Neural crest cell (in vitro differentiated cells): ENCODE results near the gene PRRG3. TPM values are rescaled to one million over a fixed set of nuclear protein-coding genes. Genes with fewer than 3 reads are reported as not detected.

Experiments
- DNase-seq: peaks from one replicate; pipeline ENCODE4 v3.0.0; 2021; ENCODE audit warnings: low read depth, mixed read lengths, low spot score
- H3K27ac Mint-ChIP-seq: one replicate; pipeline ENCODE4 v1.8.0; 2021; ENCODE audit warnings: mild to moderate bottlenecking, mixed read lengths; ENCODE audit not compliant: unreplicated experiment
- H3K27me3 Mint-ChIP-seq: 2 replicates; pipeline ENCODE4 v1.8.0; 2021; ENCODE audit warnings: low read depth, mild to moderate bottlenecking, mixed read lengths
- H3K36me3 Mint-ChIP-seq: 2 replicates; pipeline ENCODE4 v1.8.0; 2021; ENCODE audit warnings: low read depth, mild to moderate bottlenecking, mixed read lengths
- H3K4me1 Mint-ChIP-seq: 2 replicates; pipeline ENCODE4 v1.8.0; 2021; ENCODE audit warnings: mixed read lengths
- H3K4me3 Mint-ChIP-seq: one replicate; pipeline ENCODE4 v1.8.0; 2021; ENCODE audit warnings: mild to moderate bottlenecking, mixed read lengths
- H3K9me3 Mint-ChIP-seq: 2 replicates; pipeline ENCODE4 v1.8.0; 2021; ENCODE audit warnings: mixed read lengths
- CTCF ChIP-seq: fragments of 200-600 bp; sonication (generic); conservative IDR thresholded peaks from 2 replicates; pipeline ENCODE4 v1.5.0; 2021; ENCODE audit warnings: antibody characterized with exemption, mild to moderate bottlenecking
- total RNA-seq: library from RNA; stranded (reverse); gene quantifications from 2 replicates; pipeline ENCODE4 v1.2.1, GENCODE V29; 2021

Gene PRRG3
- total RNA-seq, 1 donor from 2014 or later, result 2.6 TPM

GRCh38 chrX:151697522-151697921, 2.3 kb downstream of the PRRG3 start:
- Mint-ChIP-seq H3K4me3 (peak overlapping the region; percentile 58), H3K27me3 (peaks cover 19% of the 10 kb centered on the region), H3K27ac (no peak overlapping the region), H3K9me3 (peaks cover 8% of the 10 kb centered on the region), H3K4me1 (peaks cover 13% of the 10 kb centered on the region), H3K36me3 (peaks cover 5% of the 10 kb centered on the region)
- TF ChIP-seq CTCF, result no peak
- DNase-seq, result no peak

GRCh38 chrX:151698485-151698884, 3.2 kb downstream of the PRRG3 start:
- peaks cover 8% of the 10 kb centered on the region for H3K9me3 Mint-ChIP-seq
- no peak for TF ChIP-seq CTCF
- no peak overlapping the region for H3K27ac Mint-ChIP-seq
- no peak for DNase-seq
- peaks cover 17% of the 10 kb centered on the region for H3K4me1 Mint-ChIP-seq
- peaks cover 5% of the 10 kb centered on the region for H3K36me3 Mint-ChIP-seq
- H3K27me3 Mint-ChIP-seq, result peaks cover 19% of the 10 kb centered on the region
- H3K4me3 Mint-ChIP-seq, result no peak overlapping the region

GRCh38 chrX:151699746-151700145, 4.5 kb downstream of the PRRG3 start:
- no peak for DNase-seq
- Mint-ChIP-seq H3K4me1 (peaks cover 23% of the 10 kb centered on the region), H3K36me3 (peaks cover 5% of the 10 kb centered on the region), H3K9me3 (peaks cover 6% of the 10 kb centered on the region), H3K4me3 (no peak overlapping the region), H3K27me3 (peaks cover 19% of the 10 kb centered on the region), H3K27ac (no peak overlapping the region)
- TF ChIP-seq CTCF, result no peak

- TF ChIP-seq CTCF, result no peak
- Mint-ChIP-seq H3K27me3 (peaks cover 15% of the 10 kb centered on the region), H3K4me1 (peaks cover 20% of the 10 kb centered on the region), H3K36me3 (peaks cover 5% of the 10 kb centered on the region), H3K27ac (no peak overlapping the region), H3K9me3 (peaks cover 6% of the 10 kb centered on the region), H3K4me3 (no peak overlapping the region)
- DNase-seq, result no peak
These were observed 5.3 kb downstream of the PRRG3 start for GRCh38 chrX:151700581-151700980.

- Mint-ChIP-seq H3K4me1 (peaks cover 16% of the 10 kb centered on the region), H3K4me3 (no peak overlapping the region), H3K27ac (no peak overlapping the region), H3K27me3 (peaks cover 10% of the 10 kb centered on the region), H3K36me3 (peaks cover 4% of the 10 kb centered on the region), H3K9me3 (peaks cover 6% of the 10 kb centered on the region)
- DNase-seq, result no peak
- no peak for TF ChIP-seq CTCF
These were observed 5.8 kb downstream of the PRRG3 start for GRCh38 chrX:151701071-151701470.

- no peak for TF ChIP-seq CTCF
- peaks cover 16% of the 10 kb centered on the region for H3K4me1 Mint-ChIP-seq
- H3K27ac Mint-ChIP-seq, result no peak overlapping the region
- peaks cover 4% of the 10 kb centered on the region for H3K9me3 Mint-ChIP-seq
- peaks cover 1% of the 10 kb centered on the region for H3K36me3 Mint-ChIP-seq
- DNase-seq, result no peak
- peaks cover 6% of the 10 kb centered on the region for H3K27me3 Mint-ChIP-seq
- no peak overlapping the region for H3K4me3 Mint-ChIP-seq
These were observed 6.3 kb downstream of the PRRG3 start for GRCh38 chrX:151701531-151701930.
